Right lobe of liver (tissue), 4 donors: ENCODE results near the gene SYNJ2.

ENCODE experiments used
- POLR2A ChIP-seq: fragments of 450-650 bp; IDR thresholded peaks from one replicate; pipeline ENCODE4 v1.6.1; 2017; ENCODE audit warnings: antibody characterized with exemption, mild to moderate bottlenecking
- TF ChIP-seq, protein P1 (sequence below), 4 donors: fragments of 200-600 bp in 3 of 4; fragments of 450-650 bp in 1 of 4; IDR thresholded peaks; one replicate each; pipeline versions ENCODE4 v1.5.1 to v1.8.0; 2016 to 2022; ENCODE audit warnings: antibody characterized with exemption in 4 of 4, mild to moderate bottlenecking in 2 of 4
- donor health status: DM: no; HTN: no; CAD: no.
- donor health status: DM: no; HTN: no; CAD: no.
- donor health status: DM: no; HTN: yes; CAD: no.

DNA sequence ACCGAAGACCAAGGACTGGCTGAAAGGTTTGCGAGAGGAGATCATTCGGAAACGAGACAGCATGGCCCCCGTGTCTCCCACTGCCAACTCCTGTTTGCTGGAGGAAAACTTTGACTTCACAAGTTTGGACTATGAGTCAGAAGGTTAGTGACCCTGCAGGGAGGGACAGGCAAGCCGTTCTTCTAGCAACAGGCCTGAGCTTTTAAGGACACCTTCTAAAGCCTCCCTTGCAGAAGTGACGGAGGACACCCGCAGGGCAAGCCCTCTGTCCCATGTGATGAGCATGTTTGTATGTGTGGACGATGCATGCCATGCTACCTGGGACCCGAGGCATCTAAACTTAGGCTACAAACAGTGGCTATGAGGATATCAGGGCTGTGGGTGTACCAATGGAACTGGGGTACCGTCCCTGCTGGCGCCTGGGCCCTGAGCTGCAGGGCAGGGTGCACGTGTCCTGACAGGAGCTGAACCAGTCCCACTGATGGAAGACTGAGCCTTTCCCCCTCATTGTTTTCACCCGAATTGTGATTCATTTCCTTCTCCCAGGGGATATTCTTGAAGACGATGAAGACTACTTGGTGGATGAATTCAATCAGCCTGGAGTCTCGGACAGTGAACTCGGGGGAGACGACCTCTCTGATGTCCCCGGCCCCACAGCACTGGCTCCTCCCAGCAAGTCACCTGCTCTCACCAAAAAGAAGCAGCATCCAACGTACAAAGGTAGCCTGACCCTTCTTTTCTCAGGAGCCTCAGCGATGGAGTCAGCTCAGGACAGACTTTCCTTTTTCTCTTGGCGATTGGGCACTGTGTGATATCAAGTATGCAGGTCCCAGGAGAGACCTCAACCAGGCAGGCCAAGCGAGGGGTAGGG lies 102.0 kb downstream of the SYNJ2 start:
- TF ChIP-seq, protein P1, sequence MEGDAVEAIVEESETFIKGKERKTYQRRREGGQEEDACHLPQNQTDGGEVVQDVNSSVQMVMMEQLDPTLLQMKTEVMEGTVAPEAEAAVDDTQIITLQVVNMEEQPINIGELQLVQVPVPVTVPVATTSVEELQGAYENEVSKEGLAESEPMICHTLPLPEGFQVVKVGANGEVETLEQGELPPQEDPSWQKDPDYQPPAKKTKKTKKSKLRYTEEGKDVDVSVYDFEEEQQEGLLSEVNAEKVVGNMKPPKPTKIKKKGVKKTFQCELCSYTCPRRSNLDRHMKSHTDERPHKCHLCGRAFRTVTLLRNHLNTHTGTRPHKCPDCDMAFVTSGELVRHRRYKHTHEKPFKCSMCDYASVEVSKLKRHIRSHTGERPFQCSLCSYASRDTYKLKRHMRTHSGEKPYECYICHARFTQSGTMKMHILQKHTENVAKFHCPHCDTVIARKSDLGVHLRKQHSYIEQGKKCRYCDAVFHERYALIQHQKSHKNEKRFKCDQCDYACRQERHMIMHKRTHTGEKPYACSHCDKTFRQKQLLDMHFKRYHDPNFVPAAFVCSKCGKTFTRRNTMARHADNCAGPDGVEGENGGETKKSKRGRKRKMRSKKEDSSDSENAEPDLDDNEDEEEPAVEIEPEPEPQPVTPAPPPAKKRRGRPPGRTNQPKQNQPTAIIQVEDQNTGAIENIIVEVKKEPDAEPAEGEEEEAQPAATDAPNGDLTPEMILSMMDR (IDR thresholded peaks at IDR 0.05), result no peak
- TF ChIP-seq POLR2A, result no peak
